HG03439 (cell line): ENCODE data around the gene PHACTR3.

Experiments
- ATAC-seq: cut with Tn5 transposase; IDR thresholded peaks from one replicate; pipeline ENCODE4 v1.9.1; 2021; ENCODE audit warnings: mild to moderate bottlenecking, moderate library complexity; ENCODE audit not compliant: unreplicated experiment

The PHACTR3 gene

DNA sequence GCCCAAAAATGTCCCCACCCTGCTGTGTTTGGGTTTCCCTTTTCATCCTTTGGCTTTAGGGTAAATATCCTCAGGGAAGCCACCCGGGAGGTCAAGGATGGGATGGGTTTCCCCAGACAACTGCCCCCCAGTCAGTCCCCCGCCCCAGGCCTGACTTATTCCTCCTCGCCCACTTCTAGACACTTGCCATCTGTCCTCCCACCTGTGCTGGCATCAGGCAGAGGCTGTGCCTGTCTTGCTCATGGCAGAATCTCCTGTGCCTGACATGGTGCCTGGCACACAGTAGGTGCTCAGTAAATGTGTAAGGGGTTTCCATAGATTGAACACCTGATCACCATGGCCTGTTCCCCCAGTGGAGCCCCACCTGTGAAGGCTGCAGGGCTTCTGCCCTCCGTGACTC, 141.8 kb downstream of the PHACTR3 start:
- no peak for ATAC-seq

DNA sequence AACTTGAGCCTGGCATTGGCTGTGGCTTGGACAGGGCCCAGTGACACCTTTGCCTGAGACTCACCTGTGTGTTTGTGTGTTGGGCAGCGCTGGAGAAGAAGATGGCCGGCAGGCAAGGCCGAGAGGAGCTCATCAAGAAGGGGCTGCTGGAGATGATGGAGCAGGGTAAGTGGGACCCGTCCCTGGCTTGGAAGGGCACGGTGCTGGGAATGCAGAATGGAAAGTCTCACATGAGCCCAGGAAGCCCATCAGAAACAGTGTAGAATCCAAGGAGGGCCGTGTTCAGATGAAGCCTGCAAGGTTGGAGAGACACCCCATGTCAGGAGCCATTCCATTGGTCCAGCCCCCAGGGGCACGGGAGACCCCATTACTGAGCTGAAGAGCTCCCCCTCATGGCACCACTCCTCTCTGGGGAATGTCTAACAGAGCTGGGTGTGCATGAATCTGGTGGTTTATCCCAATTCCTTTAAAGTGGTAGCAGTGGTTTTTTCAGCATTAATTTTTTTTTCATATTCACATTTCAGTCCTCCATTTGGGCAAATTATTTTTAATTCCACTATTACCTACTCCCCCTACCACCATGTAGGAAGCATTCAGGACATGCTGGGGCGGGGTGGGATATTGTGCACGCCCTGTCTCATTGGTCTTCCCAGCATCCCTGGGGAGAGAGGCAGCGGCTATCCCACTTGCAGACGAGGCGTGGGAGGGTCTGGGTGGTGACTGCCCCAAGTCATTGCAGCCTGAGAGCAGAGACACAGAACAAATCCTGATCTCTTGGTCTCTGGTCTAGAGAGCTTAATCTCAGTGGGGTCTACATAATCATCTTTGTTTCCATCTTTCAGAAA, 143.6 kb downstream of the PHACTR3 start:
- no peak for ATAC-seq

DNA sequence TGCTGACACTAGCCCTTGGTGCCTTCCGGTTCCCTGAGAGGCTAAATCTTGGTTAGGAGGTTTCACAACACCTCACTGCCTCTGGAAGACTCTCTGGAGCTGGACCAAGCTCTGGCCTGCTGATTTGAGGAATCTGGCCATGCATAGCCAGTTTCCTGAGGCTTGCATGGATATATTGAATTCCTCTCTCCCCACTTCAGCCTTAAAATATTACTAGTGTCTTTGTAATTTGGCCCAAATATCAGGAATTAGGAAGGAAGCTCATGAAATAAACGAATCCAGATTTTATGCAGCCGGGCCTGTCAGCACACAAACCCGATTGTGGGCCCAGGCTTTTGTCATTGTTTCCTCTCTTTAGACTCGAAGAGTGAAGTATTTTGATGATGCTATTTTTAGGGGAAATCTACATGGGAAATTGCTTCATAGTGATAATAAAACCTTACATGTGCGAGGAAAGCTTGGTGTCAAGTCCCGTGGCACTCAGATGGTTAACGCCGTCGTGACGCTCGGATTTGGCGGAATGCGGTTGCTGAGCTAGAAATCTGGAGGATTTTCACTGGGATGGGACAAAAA, 144.4 kb downstream of the PHACTR3 start:
- ATAC-seq, result no peak

DNA sequence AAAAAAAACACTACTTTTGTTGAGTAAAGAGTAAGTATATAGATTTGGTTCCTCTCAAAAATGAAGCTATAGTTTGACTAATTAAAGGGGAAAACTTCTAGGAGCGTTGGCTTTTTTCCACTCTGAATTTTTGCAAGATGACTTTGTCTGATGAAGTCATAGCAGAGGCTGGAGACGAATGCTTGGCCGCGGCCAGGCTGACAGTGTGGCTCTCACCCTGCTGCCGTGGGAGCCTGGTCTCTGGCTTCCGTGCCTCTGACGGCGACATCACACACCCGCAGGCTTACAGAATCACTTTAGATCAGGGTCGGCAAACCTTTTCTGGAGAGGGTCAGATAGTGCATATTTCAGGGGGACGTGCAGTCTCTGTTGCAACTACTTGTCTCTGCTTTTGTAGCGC, 145.0 kb downstream of the PHACTR3 start:
- no peak for ATAC-seq

GRCh38 chr20:59750209-59750840, 146.0 kb downstream of the PHACTR3 start:
- ATAC-seq, result no peak

DNA sequence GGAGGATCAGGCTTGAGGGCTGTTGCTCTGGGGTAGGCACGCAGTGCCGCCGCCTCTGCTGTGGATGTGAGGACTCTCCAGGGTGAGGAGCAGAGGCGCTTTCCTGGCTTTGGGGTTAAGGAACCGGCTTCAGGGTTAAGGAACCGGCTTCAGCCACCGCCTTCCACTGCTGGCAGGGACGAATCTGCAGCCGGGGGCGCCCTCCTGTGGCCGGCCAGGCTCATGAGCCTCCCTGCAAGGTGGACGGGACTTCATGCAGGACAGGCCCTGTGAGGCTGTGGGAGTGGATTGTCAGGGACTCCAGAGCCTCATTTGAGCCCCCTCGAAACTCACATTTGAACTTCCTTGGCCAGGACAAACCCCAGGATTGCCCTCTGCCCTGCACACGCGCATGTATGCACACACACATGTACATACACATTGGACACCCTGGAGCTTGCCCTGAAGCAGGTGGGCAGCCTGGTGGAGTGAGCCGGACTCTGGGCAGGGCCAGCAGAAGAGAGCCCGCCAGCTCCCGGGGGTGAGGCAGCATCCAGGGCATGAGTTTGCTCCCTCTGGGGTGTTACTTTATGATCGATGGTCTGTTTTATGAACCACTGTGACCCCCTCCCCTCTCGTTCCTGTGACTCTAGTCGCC, 146.9 kb downstream of the PHACTR3 start:
- no peak for ATAC-seq

- peak; percentile 57 for ATAC-seq
Observed at GRCh38 chr20:59752101-59752586, 147.8 kb downstream of the PHACTR3 start.

- no peak for ATAC-seq
Observed at GRCh38 chr20:59752704-59753460, 148.5 kb downstream of the PHACTR3 start.

- no peak for ATAC-seq
Observed at GRCh38 chr20:59753836-59754235, 149.5 kb downstream of the PHACTR3 start.

DNA sequence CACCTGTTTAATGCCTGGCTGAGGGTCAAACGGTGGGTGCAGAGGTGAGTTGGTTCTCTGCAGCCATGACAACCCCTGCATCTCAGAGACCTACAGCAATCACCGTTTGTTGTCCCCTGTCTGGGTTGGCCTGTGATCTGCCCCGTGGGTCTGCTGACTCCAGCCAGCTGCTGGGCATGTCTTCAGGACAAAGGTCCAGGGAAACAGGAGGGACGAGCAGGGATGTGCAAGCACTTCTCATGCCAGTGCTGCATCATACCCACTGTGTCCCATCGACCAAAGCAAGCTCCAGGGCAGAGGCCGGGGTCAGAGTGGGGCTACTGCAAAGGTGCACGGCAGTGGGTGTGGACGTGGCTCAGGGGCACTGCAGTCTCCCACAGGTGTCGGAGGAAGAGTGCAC, 150.2 kb downstream of the PHACTR3 start:
- no peak for ATAC-seq

DNA sequence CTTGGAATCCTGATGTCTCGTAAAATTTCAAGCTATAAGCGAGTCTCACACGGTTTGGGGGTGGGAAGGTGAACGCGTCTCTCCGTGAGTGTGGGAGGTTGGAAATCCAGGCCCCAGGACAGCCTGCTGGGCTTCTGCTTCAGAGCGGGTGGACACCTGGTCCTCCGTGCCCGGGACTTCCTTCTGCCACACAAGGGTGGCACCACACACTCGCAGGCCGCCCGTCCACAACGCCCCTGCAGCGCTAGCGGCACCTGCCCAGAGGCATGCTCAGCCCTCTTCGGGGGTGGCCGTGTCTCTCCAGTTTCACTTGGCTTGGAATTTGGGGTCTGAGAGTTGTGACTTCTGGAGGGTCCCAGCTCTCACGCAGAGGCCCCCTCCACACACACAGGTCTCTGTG, 151.9 kb downstream of the PHACTR3 start:
- ATAC-seq, result no peak

- ATAC-seq, result no peak
Observed at GRCh38 chr20:59764037-59764436, 159.7 kb downstream of the PHACTR3 start.

GRCh38 chr20:59765599-59766177, 161.3 kb downstream of the PHACTR3 start:
- no peak for ATAC-seq

DNA sequence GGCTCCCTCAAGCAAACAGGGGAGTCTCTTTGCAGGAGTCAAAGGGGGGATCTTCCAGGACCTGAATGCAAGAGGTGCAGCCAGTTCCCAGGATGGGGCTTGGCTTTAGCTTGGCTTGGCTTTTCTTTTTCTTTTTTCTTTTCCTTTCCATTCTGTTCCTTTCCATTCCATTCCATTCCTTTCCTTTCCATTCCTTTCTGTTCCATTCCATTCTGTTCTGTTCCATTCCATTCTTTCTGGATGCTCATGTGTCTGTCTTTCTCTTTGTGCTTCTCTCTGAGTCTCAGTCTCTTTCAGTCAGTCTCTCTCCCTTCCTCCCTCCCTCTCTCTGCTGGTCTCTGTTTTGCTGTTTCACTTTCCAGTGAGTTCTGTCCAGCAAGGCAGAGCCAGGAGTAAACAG, 163.3 kb downstream of the PHACTR3 start:
- ATAC-seq, result no peak

DNA sequence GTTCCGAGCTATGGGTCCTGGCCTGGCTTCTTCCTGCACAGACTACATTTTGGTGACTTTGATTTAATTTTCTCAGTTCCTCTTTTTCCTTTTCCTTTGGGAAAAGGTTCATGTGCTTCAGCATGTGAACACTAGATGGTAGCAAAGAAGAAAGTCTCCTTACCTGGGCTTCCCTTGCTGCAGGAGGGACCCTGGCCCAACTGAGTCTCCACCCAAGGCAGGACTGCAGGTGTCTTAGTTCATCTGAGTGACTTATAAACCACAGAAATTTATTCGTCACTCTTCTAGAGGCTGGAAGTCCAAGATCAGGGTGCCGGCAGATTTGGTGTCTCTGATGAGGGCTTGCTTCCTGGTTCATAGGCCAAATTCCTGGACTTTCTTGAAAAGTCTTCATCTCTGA, 165.9 kb downstream of the PHACTR3 start:
- ATAC-seq, result no peak

DNA sequence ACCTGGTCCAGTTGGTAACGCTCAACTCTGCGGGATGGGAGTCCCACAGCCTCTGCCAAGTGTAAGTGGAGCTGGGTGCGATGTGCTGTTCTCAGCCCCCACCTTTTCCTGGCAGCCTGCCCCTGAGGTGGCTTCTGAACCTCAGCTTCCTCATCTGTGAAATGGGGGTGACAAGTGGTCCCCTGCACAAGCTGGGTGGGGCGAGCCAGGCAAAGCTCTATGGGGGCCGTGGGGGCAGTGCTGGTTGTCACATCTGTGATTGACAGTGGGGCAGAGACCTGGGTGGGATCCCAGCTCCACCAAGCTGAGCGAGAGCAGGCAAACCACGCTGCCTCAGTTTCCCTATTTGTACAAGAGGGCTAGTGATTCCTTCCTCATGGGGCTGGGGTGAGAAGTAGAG, 166.5 kb downstream of the PHACTR3 start:
- no peak for ATAC-seq

DNA sequence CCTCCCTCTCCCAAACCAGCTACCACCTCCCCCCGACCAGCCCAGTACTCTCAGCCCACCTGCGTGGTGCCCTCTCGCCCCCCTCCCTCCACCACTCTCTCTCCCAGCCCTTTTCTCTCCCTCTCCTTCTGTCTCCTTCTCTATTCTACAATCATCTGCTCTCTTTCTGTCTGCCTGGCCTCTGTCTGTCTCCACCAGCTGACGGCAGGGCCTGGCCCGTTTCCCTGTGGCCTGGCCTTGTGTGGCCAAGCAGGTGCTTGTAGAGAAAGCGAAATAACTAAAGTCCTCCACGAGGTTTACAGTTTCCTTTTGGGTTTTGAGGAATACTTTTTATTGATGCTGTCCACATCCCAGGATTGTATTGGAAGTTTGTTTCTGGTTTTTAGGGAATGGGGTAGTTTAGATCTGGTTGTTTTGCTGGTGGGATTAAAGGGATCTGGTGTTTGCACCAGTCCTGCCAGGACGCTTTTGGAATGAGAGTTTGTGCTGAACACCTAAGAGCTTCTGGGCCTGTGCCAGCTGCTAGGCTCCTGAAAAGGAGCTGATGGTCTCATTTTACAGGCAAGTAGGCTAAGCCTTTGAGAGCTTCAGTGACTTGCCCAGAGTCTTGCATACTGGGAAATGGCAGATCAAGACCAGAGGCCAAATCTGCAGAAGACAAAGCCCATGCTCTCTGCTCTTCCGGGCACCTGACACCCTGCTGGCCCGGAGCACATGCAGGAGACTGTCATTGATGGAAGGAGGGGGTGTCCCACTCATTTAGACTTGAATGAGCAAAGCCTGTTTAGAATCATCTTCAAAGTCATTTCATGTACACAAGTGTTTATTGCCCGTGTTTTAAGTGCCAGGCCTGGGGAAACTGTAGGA, 167.4 kb downstream of the PHACTR3 start:
- ATAC-seq, result no peak

DNA sequence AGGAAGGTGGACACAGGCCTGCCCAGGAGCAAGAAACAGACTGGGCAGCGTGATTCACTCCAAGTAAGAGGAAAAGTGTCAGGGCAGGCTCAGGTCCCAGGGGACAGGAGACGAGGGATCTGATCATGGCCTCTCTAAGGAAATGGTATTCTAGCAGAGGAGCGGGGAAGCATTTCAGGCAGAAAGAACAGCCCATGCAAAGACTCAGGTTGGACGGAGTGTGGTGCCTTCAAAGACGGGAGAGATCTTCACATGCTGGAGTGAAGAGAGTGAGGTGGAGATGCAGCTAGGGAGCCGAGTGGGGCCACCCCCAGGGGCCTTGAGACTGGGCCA, 168.0 kb downstream of the PHACTR3 start:
- no peak for ATAC-seq
